Calu3 (cell line): ENCODE data around the gene SCN7A. TPM values are rescaled to one million over a fixed set of nuclear protein-coding genes. Genes with fewer than 3 reads are reported as not detected.

Source experiments
- BruUV-seq: library from RNA; stranded (reverse); fragments of 400-500 nt; replicated peaks from 2 replicates; lab custom pipeline; 2021; lab: Mats Ljungman, UMichigan
- CTCF ChIA-PET: fragments of 300-600 bp; sonication (Branson Sonifier 250); formaldehyde crosslinking; loops from one replicate; lab custom pipeline; 2022; ENCODE audit warnings: antibody characterized with exemption; lab: Charles Lee
- DNase-seq: peaks from one replicate; pipeline ENCODE4 v3.0.0; 2022
- H3K27ac Mint-ChIP-seq: one replicate; pipeline ENCODE4 v1.8.0; 2022; ENCODE audit warnings: mixed read lengths; ENCODE audit not compliant: unreplicated experiment
- H3K27me3 Mint-ChIP-seq: one replicate; pipeline ENCODE4 v1.8.0; 2022; ENCODE audit warnings: mixed read lengths; ENCODE audit not compliant: unreplicated experiment
- H3K36me3 Mint-ChIP-seq: one replicate; pipeline ENCODE4 v1.8.0; 2022; ENCODE audit warnings: mild to moderate bottlenecking, moderate library complexity, mixed read lengths; ENCODE audit not compliant: insufficient read depth, unreplicated experiment
- H3K4me1 Mint-ChIP-seq: one replicate; pipeline ENCODE4 v1.8.0; 2022; ENCODE audit warnings: mild to moderate bottlenecking, low read depth, mixed read lengths; ENCODE audit not compliant: unreplicated experiment
- H3K4me3 Mint-ChIP-seq: one replicate; pipeline ENCODE4 v1.8.0; 2022; ENCODE audit warnings: mild to moderate bottlenecking, low read depth, moderate library complexity, mixed read lengths; ENCODE audit not compliant: unreplicated experiment
- H3K9me3 Mint-ChIP-seq: one replicate; pipeline ENCODE4 v1.8.0; 2022; ENCODE audit warnings: low read depth, mixed read lengths; ENCODE audit not compliant: unreplicated experiment
- intact Hi-C: fragments of 100-400 bp; cut with micrococcal nuclease; formaldehyde crosslinking; loops from one replicate; pipeline ENCODE4 v1.10.0; 2022; ENCODE audit not compliant: unreplicated experiment
- total RNA-seq: library from RNA; stranded (reverse); gene quantifications from 2 replicates; pipeline ENCODE4 v1.2.3, GENCODE V29; 2022
- TF ChIP-seq, protein P1 (sequence below): fragments of 200-600 bp; IDR thresholded peaks from one replicate; pipeline ENCODE4 v1.8.0; 2022; ENCODE audit warnings: antibody characterized with exemption; ENCODE audit not compliant: unreplicated experiment

The SCN7A gene
- total RNA-seq, 1 experiment from 2014 or later, result not detected

DNA sequence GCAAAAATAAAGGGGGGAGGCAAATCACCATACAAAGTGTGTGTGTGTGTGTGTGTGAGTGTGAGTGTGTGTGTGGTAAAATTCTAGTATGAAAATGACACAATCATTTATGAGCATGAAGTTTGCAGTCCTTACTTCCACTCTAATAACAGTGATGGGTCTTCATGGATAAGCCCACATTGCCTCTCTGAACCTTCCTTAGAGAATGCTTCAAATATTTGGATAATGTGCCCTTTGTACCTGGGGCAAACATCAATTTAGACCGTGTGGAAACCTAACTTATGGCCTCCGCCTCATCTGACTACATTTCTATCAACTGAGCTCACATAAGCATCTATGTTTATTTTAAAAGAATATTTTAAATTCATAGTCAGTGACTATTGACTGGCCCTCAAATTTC is 122.0 kb downstream of the SCN7A start:
- H3K4me1 Mint-ChIP-seq, result no peaks in the 10 kb centered on the region
- intact Hi-C loops, result no loop called here

DNA sequence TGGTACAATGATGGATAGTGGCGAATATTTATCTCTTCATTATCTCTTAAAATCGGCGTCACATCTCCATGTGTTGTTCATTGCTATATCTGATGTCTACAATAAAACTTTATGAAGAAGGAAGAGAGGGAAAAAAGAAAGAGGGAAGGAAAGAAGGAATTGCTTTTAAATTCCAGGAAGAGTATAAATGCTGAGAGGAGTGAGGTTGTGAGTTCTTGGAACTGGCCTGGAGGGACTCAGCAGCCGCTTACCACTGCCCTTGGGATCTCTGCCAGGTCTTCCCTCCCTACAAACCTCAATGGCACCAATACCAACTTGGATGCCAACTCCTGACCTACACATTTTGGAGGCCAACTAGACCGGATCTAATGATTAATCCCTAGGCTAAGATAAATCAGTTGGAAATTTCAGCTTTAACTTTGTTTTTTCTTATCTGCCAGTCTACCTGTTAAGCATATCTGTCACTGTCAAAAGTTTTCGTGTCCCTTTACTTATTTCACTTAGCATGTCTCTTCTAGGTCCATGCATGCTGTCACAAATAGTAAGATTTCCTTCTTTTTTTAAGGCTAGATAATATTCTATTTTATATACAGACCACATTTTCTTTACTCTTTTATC is 128.1 kb downstream of the SCN7A start:
- Mint-ChIP-seq H3K4me1 (peaks cover 10% of the 10 kb centered on the region), H3K4me3 (no peak overlapping the region), H3K9me3 (no peaks in the 10 kb centered on the region), H3K27me3 (no peaks in the 10 kb centered on the region), H3K36me3 (no peaks in the 10 kb centered on the region), H3K27ac (no peak overlapping the region)
- intact Hi-C loops, result no loop called here
- TF ChIP-seq, protein P1, sequence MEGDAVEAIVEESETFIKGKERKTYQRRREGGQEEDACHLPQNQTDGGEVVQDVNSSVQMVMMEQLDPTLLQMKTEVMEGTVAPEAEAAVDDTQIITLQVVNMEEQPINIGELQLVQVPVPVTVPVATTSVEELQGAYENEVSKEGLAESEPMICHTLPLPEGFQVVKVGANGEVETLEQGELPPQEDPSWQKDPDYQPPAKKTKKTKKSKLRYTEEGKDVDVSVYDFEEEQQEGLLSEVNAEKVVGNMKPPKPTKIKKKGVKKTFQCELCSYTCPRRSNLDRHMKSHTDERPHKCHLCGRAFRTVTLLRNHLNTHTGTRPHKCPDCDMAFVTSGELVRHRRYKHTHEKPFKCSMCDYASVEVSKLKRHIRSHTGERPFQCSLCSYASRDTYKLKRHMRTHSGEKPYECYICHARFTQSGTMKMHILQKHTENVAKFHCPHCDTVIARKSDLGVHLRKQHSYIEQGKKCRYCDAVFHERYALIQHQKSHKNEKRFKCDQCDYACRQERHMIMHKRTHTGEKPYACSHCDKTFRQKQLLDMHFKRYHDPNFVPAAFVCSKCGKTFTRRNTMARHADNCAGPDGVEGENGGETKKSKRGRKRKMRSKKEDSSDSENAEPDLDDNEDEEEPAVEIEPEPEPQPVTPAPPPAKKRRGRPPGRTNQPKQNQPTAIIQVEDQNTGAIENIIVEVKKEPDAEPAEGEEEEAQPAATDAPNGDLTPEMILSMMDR, result no peak
- no TSS peak for BruUV-seq
- no peak for DNase-seq
- CTCF ChIA-PET, result no interaction called here

More for the DNA sequence above, 122.0 kb downstream of the SCN7A start:
- BruUV-seq, result no TSS peak
- TF ChIP-seq, protein P1, result no peak
- no peak for DNase-seq
- Mint-ChIP-seq H3K4me3 (no peak overlapping the region), H3K36me3 (peaks cover 14% of the 10 kb centered on the region), H3K9me3 (no peaks in the 10 kb centered on the region), H3K27me3 (no peaks in the 10 kb centered on the region), H3K27ac (no peak overlapping the region)
- CTCF ChIA-PET, result no interaction called here

DNA sequence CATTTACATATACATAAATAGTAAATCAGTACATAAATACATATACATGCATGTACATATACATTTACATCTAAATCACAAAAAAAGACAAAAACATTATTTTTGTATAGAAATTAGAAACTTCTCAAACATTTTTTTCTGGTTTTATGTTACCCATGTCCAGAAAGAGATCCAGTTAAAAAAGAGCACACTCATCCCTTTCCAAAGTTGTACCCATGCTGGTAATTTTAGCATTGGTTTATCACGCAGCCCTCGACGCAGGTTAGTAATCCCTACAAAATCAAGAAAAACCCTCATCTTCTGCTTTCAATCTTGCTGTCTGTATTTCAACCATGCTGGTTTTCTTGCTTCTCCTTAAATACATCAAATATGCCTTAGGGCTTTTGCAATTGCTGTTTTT is 128.8 kb downstream of the SCN7A start:
- peaks cover 10% of the 10 kb centered on the region for H3K4me1 Mint-ChIP-seq
- CTCF ChIA-PET, result no interaction called here
- no peaks in the 10 kb centered on the region for H3K9me3 Mint-ChIP-seq
- no TSS peak for BruUV-seq
- no peak overlapping the region for H3K4me3 Mint-ChIP-seq
- TF ChIP-seq, protein P1, result no peak
- no peak overlapping the region for H3K27ac Mint-ChIP-seq
- intact Hi-C loops, result no loop called here
- no peak for DNase-seq
- H3K27me3 Mint-ChIP-seq, result no peaks in the 10 kb centered on the region
- H3K36me3 Mint-ChIP-seq, result no peaks in the 10 kb centered on the region

DNA sequence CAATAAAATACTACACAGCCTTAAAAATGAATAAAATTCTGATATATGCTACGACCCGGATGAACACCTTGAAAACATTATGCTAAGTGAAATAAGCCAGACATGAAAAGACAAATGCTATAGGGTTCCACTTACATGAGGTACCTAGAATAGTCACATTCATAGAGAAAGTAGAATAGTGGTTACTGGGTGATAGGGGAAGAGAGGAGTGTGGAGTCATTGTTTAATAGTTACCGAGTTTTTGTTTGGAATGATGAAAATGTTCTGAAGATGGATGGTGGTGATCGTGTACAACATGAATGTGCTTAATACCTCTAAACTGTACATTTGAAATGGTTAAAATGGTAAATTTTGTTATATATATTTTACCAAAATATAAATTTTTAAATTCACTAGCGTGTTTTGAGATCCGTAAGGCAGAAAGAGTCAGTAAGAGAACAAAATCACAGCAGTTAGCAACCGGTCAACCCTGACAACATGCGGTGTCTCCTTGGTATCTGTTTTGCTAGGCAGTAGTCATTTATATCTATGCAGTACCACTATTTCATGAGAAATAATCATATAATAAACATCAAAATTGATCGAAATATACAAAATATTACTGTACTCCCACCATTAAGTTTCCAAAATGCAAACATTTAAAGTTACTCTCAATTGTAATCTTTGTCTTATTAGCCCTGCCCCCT is 129.4 kb downstream of the SCN7A start:
- Mint-ChIP-seq H3K36me3 (no peaks in the 10 kb centered on the region), H3K4me1 (peaks cover 10% of the 10 kb centered on the region), H3K27me3 (no peaks in the 10 kb centered on the region), H3K9me3 (no peaks in the 10 kb centered on the region), H3K27ac (no peak overlapping the region), H3K4me3 (no peak overlapping the region)
- BruUV-seq, result no TSS peak
- CTCF ChIA-PET, result no interaction called here
- TF ChIP-seq, protein P1, result no peak
- no peak for DNase-seq
- intact Hi-C loops, result no loop called here
